SK-MEL-5 (cell line): ENCODE data around the gene INTU. TPM values are rescaled to one million over a fixed set of nuclear protein-coding genes. Genes with fewer than 3 reads are reported as not detected.
A peak's percentile ranks its signal among the peaks of the same experiment; 100 is the strongest.

ENCODE experiments used
- DNase-seq: peaks from one replicate; pipeline ENCODE4 v3.0.0-alpha.2; 2016; ENCODE audit warnings: low read depth, low spot score
- in situ Hi-C: cut with HindIII; loops from 2 replicates; pipeline ENCODE4 v1.10.0; 2016; ENCODE audit warnings: low sequenced_read_pairs, high pct_unique_total_duplicates, low pct_unique_long_range_greater_than_20kb
- total RNA-seq: library from RNA; depleted of rRNA; stranded (reverse); fragments of >200 nt; shearing (Covaris generic); gene quantifications from 2 replicates; pipeline ENCODE4 v1.2.3, GENCODE V29; 2014

The INTU gene
- total RNA-seq, 1 experiment from 2014 or later: 3.2 TPM

DNA sequence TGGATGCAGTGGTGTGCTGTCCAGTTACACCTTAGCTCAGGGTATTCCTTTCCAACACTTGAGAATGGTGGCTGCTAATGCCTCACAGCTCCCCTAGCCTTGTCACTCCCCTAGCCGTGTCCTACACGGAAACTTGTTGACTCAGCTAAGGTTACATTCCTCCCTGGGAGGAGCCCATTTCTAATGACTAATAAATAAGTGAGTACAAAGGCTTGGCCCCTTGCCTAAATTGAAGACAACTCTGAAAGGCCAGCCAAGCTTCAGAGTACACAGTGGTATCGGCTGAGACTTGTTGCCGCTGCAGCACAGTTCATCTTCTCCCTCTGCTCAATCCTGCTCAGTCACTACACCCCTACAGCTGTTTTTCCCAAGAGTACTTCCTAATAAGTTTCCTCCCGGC lies 76.2 kb downstream of the INTU start:
- no peak for DNase-seq
- in situ Hi-C loops: no loop called here

DNA sequence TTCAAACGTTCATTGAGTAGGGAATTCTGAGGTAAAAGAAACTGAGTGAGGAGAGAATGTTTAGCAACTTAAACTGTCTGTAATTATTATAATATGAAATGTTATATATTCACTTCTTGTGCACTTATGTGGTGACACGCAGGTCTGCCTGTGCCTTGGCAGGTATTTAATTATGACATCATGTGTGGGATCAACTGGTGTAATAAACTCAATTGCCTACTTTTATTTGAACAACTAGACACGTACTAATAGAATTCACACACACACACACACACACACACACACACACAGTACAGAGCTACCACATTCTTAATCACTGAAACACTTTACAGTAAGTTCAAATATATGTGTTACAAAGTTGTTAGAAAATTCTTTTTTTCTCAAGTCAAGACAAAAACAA lies 76.7 kb downstream of the INTU start:
- in situ Hi-C loops: no loop called here
- DNase-seq: no peak

DNA sequence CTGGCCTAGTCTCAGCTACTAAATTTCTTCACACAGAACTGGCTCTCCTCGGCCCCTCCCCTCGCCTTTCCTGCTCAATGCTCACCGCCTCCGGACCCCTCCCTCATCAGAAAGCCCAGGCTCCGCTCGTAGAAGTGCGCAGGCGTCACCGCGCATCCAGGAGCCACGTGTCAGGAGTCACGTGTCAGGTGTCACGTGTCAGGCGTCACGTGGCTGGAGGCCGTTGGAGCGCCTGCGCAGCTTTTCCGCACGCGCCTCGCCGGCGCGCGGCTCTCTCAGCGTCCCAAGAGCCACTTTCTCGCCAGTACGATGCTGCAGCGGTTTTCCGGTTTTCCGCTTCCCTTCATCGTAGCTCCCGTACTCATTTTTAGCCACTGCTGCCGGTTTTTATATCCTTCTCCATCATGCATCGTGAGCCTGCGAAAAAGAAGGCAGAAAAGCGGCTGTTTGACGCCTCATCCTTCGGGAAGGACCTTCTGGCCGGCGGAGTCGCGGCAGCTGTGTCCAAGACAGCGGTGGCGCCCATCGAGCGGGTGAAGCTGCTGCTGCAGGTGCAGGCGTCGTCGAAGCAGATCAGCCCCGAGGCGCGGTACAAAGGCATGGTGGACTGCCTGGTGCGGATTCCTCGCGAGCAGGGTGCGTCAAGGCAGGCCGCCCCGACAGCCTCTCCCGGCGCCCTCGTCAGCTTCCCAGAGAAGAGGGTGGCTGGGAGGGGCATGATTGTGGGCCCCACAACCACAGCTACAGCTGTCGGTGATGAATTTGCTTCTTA lies 97.6 kb downstream of the INTU start, which contains the start of gene SLC25A31:
Gene SLC25A31, plus strand, starts transcription at position 259 of the 772 bp plus-strand sequence. Its CDS starts 146 bp downstream, at position 405.
- DNase-seq: no peak
- in situ Hi-C loops: no loop called here

DNA sequence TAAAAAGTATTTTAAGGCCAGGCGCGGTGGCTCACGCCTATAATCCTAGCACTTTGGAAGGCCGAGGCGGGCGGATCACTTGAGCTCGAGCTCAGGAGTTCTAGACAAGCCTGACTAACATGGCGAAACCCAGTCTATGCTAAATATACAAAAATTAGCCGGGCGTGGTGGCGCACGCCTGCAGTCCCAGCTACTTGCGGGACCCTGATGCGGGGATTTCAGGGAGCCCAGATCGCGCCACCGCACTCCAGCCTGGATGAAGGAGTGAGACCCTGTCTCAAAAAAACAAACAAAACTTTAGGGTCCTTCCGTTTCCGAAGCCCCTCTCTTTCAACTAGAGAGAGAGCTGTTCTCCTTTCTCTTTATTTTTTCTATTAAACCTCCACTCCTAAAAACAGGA lies 98.6 kb downstream of the INTU start:
- in situ Hi-C loops: no loop called here
- DNase-seq: no peak

DNA sequence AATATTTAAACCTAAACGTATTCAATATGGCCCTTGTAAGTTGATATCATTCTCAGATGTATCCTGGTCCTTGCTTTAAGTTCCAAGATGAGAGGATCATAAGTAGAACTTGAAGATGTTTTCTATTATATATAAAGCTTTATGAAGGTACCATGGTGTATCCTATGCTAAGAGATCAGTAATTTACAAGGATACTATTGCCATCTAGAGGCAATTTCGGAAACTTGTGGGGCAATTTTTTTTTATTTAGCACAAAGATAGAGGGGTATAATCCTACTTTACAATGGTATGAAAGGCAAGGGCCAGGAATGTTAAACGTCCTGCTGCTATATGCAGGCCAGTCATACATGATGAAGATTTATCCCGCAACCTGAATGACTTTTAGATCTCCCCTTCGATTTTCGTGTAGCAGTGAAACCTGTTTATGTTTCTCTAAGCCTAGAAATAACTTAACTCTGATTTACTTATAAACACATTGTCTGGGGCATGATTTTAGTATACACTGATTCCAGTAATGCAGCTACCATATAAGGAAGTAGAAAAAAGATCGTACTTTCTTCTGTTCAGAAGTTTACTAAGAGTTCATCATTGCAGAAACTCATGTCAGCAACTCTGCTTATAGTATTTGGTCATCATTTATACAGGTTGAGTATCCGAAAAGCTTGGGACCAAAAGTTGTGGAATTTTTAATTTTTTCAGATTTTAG lies 100.0 kb downstream of the INTU start:
- in situ Hi-C loops: no loop called here

DNA sequence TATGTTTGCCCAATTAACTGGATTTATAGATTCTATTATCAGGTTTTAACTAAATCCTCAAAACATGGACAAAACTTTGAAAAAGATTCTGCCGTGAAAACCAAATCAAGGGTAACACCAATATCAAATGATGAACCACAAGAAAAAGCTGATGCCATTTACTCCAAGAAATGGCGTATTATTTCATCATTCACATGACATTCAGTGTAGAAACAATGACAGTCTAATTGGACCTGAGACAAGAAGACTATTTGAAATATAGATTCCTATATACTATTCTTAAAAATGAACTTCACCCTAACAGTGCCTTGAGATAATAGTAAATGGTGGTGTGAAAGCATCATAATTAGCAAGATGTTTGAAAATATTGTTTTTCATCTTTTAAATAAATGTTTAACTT lies 102.2 kb downstream of the INTU start:
- DNase-seq: no peak
- in situ Hi-C loops: no loop called here

More for the DNA sequence above, 100.0 kb downstream of the INTU start:
- DNase-seq: peak; percentile 75

DNA sequence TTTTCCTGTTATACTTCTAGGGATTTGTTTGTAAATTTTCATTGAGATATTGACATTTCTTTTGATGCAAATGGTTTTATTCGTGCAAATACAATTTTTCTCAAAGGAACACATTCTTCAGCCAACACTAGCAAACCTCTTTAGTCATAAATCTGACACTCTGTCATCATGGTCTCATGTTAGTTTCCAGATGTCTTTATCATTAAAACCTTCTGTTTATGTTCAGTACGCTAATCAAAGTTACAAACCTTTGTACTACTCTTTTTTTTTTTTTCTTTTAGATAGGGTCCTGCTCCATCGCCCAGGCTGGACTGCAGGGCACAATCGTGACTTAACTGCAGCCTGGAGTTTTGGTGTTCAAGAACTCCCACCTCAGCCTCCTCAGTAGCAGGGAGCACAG lies 104.5 kb downstream of the INTU start:
- in situ Hi-C loops: no loop called here
- no peak for DNase-seq

DNA sequence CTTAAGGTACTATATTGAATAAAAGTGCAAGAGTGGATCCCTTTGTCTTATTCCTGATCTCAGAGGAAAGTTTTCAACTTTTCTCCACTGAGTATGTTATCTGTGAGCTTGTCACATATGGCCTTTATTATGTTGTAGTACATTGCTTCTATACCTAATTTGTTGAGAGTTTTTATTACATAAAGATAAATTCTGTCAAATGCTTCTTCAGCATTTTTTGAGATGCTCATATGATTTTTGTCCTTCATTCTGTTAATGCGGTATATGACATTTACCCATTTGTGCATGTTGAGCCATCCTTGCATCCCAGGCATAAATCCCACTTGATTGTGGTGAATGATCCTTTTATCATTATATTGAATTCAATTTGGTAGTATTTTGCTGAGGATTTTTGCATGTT lies 108.5 kb downstream of the INTU start:
- in situ Hi-C loops: no loop called here
- no peak for DNase-seq

- no peak for DNase-seq
- in situ Hi-C loops: no loop called here
Measured at GRCh38 chr4:127747883-127748282, 115.1 kb downstream of the INTU start.

GRCh38 chr4:127748957-127749356 lies 116.2 kb downstream of the INTU start:
- in situ Hi-C loops: no loop called here
- no peak for DNase-seq

GRCh38 chr4:127756906-127757305 lies 124.1 kb downstream of the INTU start:
- in situ Hi-C loops: no loop called here

GRCh38 chr4:127759228-127759820 lies 126.6 kb downstream of the INTU start:
- no peak for DNase-seq
- in situ Hi-C loops: no loop called here

More at GRCh38 chr4:127756906-127757305, 124.1 kb downstream of the INTU start:
- no peak for DNase-seq

GRCh38 chr4:127759893-127760292 lies 127.1 kb downstream of the INTU start:
- in situ Hi-C loops: no loop called here
- DNase-seq: no peak

DNA sequence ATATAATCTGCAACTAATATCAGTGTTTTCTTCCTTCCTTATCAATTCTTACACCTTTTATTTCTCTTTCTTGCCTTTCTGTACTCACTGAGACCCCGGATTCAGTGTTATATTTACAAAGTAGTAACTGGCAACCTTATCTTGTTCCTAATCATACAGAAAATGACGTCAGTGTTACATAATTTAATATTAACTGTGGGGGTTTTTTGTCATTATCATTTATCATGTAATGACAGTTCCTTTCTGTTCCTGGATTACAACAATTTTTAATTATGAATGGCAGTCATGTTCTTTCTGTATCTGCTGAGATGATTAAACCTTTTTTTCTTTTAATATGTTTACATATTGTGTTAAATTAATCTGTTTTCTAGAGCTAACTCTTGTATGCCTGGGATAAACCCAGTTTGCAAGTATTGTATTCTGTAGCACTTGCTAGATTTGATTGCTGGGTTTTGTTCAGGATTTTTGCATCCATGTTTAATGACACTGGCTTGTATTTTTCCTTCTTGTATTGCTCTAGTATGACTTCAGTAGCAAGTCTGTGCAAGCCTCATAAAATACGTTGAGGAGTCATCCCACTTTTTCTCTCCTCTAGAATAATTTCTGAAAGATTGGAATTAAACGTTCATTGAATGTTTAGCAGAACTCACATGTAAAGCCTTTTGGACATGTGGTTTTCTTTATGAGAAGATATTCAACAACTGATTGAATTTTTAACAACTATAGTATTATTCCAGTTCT lies 138.9 kb downstream of the INTU start:
- DNase-seq: no peak

GRCh38 chr4:127772769-127773671 lies 140.3 kb downstream of the INTU start:
- in situ Hi-C loops: no loop called here
- no peak for DNase-seq

More for the DNA sequence above, 138.9 kb downstream of the INTU start:
- in situ Hi-C loops: no loop called here

- no peak for DNase-seq
Measured at GRCh38 chr4:127775843-127776242, 143.1 kb downstream of the INTU start.

More at GRCh38 chr4:127775843-127776242, 143.1 kb downstream of the INTU start:
- in situ Hi-C loops: no loop called here
